Measurements from ENCODE around the gene SHOC1.

Gene SHOC1

DNA sequence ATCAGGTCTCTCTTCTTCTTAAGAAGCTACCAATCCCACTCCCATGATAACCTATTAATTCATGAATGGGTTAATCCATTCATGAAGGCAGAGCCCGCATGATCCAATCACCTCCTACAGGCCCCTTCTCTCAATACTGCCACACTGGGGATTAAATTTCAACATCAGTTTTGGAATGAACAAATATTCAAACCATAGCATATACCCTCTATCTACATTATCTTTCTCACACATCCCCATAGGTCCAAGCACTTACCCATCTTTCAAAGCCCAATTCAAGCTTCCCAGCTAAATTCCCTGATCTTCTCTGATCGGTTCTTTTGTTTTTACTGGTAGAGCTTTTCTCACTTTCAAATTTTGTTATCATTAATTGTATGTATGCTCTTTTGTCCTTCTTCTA, 10.5 kb upstream of the SHOC1 start:
- no peak overlapping the region for H3K9ac ChIP-seq (ENCODE audit: low read length)
- H3K9me2 ChIP-seq (ENCODE audit: low read depth, low read length) = no peaks in the 10 kb centered on the region
- H3K79me2 ChIP-seq (ENCODE audit: insufficient read depth, low read length) = no peaks in the 10 kb centered on the region
- no peaks in the 10 kb centered on the region for H3K9me3 ChIP-seq (ENCODE audit: low read length)
- no peak overlapping the region for H3K27ac ChIP-seq (ENCODE audit: low read depth, low read length, poor library complexity, severe bottlenecking)
- H3K4me1 ChIP-seq (ENCODE audit: insufficient read depth, low read length, severe bottlenecking) = no peaks in the 10 kb centered on the region
- no peak overlapping the region for H3K4me3 ChIP-seq (ENCODE audit: low read depth, low read length, poor library complexity, severe bottlenecking)
- H3K27me3 ChIP-seq (ENCODE audit: insufficient read depth, low read length) = no peaks in the 10 kb centered on the region
- H3K36me3 ChIP-seq (ENCODE audit: insufficient read depth, low read length) = no peaks in the 10 kb centered on the region
- no peaks in the 10 kb centered on the region for H3F3A ChIP-seq (ENCODE audit: insufficient read depth, low read length)
- no peak overlapping the region for H2AFZ ChIP-seq (ENCODE audit: low read length)
- TF ChIP-seq, protein P1, sequence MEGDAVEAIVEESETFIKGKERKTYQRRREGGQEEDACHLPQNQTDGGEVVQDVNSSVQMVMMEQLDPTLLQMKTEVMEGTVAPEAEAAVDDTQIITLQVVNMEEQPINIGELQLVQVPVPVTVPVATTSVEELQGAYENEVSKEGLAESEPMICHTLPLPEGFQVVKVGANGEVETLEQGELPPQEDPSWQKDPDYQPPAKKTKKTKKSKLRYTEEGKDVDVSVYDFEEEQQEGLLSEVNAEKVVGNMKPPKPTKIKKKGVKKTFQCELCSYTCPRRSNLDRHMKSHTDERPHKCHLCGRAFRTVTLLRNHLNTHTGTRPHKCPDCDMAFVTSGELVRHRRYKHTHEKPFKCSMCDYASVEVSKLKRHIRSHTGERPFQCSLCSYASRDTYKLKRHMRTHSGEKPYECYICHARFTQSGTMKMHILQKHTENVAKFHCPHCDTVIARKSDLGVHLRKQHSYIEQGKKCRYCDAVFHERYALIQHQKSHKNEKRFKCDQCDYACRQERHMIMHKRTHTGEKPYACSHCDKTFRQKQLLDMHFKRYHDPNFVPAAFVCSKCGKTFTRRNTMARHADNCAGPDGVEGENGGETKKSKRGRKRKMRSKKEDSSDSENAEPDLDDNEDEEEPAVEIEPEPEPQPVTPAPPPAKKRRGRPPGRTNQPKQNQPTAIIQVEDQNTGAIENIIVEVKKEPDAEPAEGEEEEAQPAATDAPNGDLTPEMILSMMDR (IDR thresholded peaks at IDR 0.05; ENCODE audit: low read length) = no peak
- no peak for TF ChIP-seq EZH2 (IDR thresholded peaks at IDR 0.05; ENCODE audit: borderline replicate concordance, low read length)
- no peaks in the 10 kb centered on the region for H4K20me1 ChIP-seq (ENCODE audit: insufficient read depth, low read length)
- no peak overlapping the region for H3K4me2 ChIP-seq (ENCODE audit: low read length)

DNA sequence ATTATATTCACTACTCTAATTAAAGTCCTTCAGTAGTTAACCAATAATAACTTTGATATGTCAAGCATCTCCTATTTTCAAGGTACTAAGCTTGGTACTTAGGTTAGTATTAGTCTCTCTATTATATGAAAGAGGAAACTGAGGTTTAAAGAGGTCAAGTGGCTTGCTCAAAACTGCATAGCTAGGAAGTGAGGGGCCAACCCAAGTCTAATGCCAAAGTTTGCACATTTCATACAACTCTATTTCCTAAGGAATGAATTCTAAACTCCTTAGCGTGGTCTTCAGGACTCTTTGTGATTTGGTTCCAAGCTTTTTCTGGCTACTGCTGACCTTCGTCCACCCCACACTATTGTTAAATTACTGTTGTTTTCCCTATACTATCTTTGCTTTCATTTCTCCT, 9.9 kb upstream of the SHOC1 start:
- TF ChIP-seq, protein P1 (IDR thresholded peaks at IDR 0.05; ENCODE audit: low read length) = no peak
- no peak for TF ChIP-seq EZH2 (IDR thresholded peaks at IDR 0.05; ENCODE audit: borderline replicate concordance, low read length)

DNA sequence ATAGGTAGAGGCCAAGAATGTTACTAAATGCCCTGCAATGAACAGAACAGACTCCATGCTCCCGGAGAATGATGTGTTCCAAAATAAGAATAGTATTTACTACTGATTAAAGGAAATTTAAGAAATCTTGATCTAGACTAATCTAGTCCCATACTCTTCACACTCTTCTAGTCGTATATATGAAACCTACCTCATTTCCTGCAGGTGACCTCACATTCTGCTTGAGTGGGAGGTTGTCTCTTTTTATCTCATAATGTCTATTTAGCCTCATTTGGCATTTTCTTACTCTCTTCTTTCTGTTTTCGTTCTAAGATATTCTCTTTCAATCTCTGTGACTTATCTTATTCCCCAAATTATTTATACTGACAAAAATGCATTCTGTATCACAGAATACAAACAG, 9.2 kb upstream of the SHOC1 start:
- Histone ChIP-seq H3K9ac (ENCODE audit: low read length) (no peak overlapping the region), H3K9me2 (ENCODE audit: low read depth, low read length) (no peaks in the 10 kb centered on the region), H4K20me1 (ENCODE audit: insufficient read depth, low read length) (no peaks in the 10 kb centered on the region), H3K4me1 (ENCODE audit: insufficient read depth, low read length, severe bottlenecking) (no peaks in the 10 kb centered on the region), H3F3A (ENCODE audit: insufficient read depth, low read length) (no peaks in the 10 kb centered on the region), H3K4me2 (ENCODE audit: low read length) (no peak overlapping the region), H3K79me2 (ENCODE audit: insufficient read depth, low read length) (no peaks in the 10 kb centered on the region), H3K27ac (ENCODE audit: low read depth, low read length, poor library complexity, severe bottlenecking) (no peak overlapping the region), H3K4me3 (ENCODE audit: low read depth, low read length, poor library complexity, severe bottlenecking) (no peak overlapping the region), H3K9me3 (ENCODE audit: low read length) (no peaks in the 10 kb centered on the region), H2AFZ (ENCODE audit: low read length) (no peak overlapping the region), H3K27me3 (ENCODE audit: insufficient read depth, low read length) (no peaks in the 10 kb centered on the region), H3K36me3 (ENCODE audit: insufficient read depth, low read length) (no peaks in the 10 kb centered on the region)
- TF ChIP-seq EZH2 (IDR thresholded peaks at IDR 0.05; ENCODE audit: borderline replicate concordance, low read length) = no peak
- TF ChIP-seq, protein P1 (IDR thresholded peaks at IDR 0.05; ENCODE audit: low read length) = no peak

More for the DNA sequence above, 9.9 kb upstream of the SHOC1 start:
- Histone ChIP-seq H3K9me3 (ENCODE audit: low read length) (no peaks in the 10 kb centered on the region), H3F3A (ENCODE audit: insufficient read depth, low read length) (no peaks in the 10 kb centered on the region), H3K4me1 (ENCODE audit: insufficient read depth, low read length, severe bottlenecking) (no peaks in the 10 kb centered on the region), H3K4me3 (ENCODE audit: low read depth, low read length, poor library complexity, severe bottlenecking) (no peak overlapping the region), H3K4me2 (ENCODE audit: low read length) (no peak overlapping the region), H3K27ac (ENCODE audit: low read depth, low read length, poor library complexity, severe bottlenecking) (no peak overlapping the region), H4K20me1 (ENCODE audit: insufficient read depth, low read length) (no peaks in the 10 kb centered on the region), H3K27me3 (ENCODE audit: insufficient read depth, low read length) (no peaks in the 10 kb centered on the region), H3K79me2 (ENCODE audit: insufficient read depth, low read length) (no peaks in the 10 kb centered on the region), H3K36me3 (ENCODE audit: insufficient read depth, low read length) (no peaks in the 10 kb centered on the region), H3K9me2 (ENCODE audit: low read depth, low read length) (no peaks in the 10 kb centered on the region), H2AFZ (ENCODE audit: low read length) (no peak overlapping the region), H3K9ac (ENCODE audit: low read length) (no peak overlapping the region)
